DMS 273 treated with DMSO at 0.1 percent for 48 hours (cell line): ENCODE measurements around the gene PKD1L1.
"Not testable (repeated sequence)": the region's sequence is repeated elsewhere in the genome, so short reads cannot be mapped to it uniquely, and the experiment has no call there.

Experiments used
- DNase-seq: peaks from one replicate; lab custom pipeline; 2025; lab: John Stamatoyannopoulos, UW

The PKD1L1 gene

GRCh38 chr7:47956220-47956619, 8.0 kb upstream of the PKD1L1 start:
- DNase-seq: no peak

DNA sequence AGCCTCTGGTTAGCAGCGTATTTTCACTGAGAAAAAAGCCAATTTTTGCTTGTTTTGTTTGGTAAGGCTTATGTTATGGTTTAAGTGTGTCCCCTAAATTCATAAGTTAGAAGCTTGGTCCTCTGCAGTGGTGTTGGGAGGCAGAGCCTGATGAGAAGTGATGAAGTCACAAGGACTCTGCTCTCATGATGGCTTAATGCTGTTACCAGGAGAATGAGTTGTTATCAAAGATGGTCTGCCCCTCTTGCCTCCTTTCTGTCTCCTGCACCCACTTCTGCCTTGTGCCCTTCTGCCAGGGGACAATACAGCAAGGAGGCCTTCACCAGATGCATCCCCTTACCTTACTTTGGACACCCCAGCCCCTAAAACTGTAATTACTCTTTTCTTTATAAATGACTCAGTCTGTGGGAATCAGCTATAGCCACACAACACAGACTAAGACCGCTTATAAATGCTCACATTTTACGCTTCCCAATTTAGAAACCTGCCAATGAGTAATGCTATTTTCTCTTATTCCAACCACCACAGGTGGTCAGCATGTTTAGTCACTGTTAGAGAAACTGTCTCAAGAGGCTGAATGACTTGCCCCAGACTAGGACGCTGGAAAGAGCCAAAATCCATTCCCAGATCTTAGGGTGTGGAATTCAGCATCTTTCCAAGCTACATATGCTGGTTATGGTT, 6.1 kb upstream of the PKD1L1 start:
- no peak for DNase-seq

DNA sequence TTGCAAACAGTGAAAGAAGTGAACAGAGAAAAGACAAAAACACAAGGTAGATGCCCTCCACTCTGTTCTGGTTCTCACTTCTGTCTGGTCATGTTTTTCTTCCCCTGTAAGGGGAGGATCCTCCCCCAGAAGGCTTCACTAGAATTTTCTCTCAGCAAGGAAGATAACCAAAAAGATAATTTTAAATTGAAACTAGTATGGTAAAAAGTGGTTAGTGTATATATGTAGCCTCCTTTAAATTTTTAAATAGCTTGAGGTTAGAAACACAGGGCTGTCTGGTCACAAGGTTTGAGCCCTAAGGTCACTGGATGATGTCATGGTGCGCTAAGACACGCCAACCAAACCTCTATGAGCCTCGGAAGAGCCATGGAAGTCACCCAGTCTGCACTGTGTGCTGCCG, 5.6 kb upstream of the PKD1L1 start:
- no peak for DNase-seq

- no peak for DNase-seq
Measured at GRCh38 chr7:47952224-47952623, 4.0 kb upstream of the PKD1L1 start.

DNA sequence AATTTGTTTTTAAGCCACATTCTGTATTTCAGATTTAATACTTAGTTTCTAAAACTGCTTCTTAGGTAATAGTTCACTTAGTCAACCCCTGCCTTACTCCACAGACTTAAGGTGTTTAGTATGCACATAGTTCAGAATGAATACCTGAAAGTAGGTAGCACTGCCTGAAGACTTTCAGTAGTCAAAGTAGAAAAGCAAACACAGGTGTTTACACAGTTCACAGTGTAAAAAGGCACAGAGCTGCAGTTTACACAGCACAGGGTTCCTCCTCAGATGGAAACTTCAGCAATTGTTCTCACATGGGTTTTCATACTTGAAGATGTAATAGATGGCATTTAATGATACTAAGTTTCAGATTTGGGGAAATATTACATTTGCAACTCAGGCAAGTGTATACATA, 3.1 kb upstream of the PKD1L1 start:
- DNase-seq: no peak

- no peak for DNase-seq
Measured at GRCh38 chr7:47950714-47951113, 2.4 kb upstream of the PKD1L1 start.

DNA sequence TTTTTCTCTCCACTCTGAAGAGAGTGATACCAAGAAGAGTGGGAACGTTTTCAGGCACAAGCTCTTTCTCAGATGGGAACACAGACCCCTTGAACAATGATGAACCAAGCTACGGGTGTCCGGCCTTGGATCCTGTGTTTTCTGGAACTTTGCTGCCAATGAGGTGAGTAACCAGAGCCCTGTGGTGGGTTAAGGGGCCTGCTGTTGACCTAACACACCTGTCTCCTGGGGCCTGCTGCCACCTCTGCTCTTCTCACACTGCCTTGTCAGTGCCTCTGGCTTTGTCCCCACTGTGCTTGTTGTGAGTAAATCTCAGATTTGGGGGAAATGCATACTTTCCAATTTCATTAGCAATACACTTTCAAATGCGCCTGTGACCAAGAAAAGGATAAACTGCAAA, 1.4 kb upstream of the PKD1L1 start:
- DNase-seq: no peak

- DNase-seq: no peak
Measured at GRCh38 chr7:47947355-47947749, 914 bp downstream of the PKD1L1 start.

DNA sequence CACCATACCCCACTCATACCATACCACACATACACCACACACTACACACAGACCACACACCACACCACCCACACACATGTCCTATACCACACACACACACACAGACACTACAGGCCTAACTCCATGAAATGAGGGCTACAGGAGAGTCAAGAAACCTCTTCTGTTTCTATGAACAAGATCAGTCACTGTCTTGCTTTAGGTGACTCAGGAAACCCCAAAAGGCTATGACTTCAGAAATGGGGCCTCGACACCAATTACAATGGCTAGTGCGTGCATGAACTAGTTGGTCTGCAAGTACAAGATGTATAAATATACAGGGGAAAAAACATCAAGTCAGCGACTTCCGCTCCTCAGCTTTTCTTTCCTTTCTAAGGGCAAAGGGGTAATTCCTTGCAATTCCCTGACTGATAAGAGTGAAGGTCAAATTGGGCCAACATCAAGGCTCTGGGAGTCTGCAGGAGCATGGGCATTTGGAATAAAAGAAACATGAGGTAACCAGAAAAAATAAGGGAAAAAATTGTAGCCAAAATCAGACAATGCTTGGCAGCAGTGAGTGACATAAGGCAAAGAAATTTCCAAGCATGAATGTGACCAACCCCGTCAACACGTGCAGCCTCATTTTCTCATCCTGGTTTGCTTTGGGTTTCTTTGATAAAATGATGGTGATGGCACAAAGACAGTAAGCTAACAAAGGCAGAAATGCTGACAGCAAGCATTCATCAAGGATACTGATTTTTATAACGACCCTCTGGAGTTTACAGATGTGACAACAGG, 1.5 kb downstream of the PKD1L1 start:
- DNase-seq: no peak

DNA sequence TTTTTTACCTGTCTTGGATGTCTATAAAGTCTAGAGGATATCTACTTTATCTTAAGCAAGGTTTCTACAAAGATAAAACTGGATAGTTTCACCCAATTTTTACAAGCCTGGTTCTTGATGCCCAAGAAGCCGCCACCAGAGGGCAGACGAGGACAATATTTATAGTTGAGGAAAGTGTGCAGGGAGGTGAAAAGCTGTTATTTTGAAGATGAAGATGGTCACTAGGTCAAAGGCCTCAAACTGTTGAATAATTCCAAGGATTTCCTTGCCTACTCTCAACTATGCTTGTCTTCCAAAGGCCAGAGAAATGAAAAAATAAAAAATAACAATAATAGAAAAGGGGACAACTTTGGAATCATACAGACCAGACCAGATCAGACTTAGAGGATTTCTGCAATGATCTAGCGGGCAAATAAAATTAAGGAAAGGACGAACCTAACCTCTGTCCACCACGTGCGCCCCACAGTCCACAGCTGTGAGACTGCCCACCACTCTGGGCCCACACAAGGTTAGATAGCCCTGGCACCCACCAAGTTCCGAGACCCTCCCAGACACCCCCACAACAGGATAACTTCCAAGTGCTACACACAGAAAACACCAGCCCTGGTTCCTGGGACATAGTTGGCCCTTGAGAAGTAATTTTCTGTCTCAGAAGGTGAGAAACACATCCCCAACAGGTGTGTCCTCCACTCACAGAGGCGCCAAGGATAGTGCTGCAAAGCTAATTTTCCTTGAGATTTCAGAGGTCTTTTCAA, 2.8 kb downstream of the PKD1L1 start:
- DNase-seq: no peak

- no peak for DNase-seq
Measured at GRCh38 chr7:47944536-47945260, 3.6 kb downstream of the PKD1L1 start.

- DNase-seq: no peak
Measured at GRCh38 chr7:47943676-47944474, 4.4 kb downstream of the PKD1L1 start.

DNA sequence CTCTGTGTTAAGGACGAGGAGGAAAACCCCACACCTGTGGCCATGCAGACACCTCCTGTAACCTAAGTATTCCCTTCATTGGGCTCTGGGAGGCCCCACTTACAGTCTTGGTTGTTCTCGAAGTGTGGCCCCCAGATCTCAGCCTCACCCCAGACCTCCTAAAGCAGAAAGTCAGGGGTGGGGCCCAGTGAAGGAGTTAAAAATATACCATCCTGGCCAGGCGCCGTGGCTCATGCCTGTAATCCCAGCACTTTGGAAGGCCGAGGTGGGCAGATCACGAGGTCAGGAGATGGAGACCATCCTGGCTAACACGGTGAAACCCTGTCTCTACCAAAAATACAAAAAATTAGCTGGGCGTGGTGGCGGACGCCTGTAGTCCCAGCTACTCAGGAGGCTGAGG, 5.6 kb downstream of the PKD1L1 start:
- not testable (repeated sequence) for DNase-seq

DNA sequence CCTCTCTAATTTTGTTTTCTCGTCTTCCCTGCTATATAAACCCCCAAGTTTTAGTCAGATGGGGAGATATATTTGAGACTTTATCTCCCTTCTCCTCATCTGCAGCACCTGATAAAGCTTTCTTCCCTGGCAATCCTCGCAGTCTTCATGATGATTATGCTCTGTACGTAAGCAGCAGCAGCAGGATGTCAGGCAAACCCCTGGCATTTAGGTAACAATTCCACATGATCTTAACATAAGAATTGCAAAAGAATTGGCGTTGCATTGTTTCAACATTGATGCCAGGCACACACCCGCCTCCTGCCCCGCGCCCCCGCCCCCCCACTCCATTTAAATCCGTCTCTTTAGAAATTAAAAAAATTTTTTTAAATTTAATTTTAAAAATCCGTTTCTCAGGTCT, 6.1 kb downstream of the PKD1L1 start:
- DNase-seq: no peak

GRCh38 chr7:47941136-47941844, 7.0 kb downstream of the PKD1L1 start:
- DNase-seq: no peak

GRCh38 chr7:47940088-47941013, 7.9 kb downstream of the PKD1L1 start:
- DNase-seq: no peak

DNA sequence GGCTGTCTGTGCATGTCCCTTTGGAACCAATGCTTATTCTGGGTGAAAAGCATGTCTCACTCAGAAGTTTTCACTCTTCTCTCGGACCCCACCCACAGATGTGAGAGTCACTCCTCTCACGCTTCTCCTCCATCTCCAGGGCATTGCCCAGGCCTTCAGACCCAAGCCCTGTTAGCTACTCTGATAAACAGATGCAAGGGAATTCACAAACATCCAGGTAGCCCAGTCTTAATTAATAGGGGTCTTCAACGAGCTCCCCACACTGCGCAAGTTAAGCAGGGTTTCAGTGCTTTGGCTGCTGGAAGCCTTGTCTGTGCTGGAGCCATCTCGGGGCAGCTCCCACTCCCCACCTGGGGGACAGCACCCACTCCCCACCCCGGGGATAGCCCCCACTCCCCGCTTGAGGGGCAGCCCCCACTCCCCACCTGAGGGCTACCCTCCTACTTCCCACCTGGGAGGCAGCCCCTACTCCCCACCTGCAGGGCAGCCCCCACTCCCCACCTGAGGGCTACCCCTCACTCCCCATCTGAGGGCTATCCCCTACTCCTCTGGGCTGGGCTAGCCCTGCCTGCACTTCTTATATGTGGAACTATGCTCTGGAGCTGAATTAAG, 8.7 kb downstream of the PKD1L1 start:
- no peak for DNase-seq

- DNase-seq: no peak
Measured at GRCh38 chr7:47938574-47939165, 9.6 kb downstream of the PKD1L1 start.
